22Rv1 (cell line): ENCODE data around the gene SERGEF.

Experiments
- CTCF ChIP-seq: fragments of 450-650 bp; IDR thresholded peaks from 2 replicates; pipeline ENCODE4 v1.5.1; 2017; ENCODE audit warnings: mild to moderate bottlenecking
- ZFX ChIP-seq: fragments of 450-650 bp; IDR thresholded peaks from 2 replicates; pipeline ENCODE4 v1.6.1; 2017; ENCODE audit warnings: antibody characterized with exemption, borderline replicate concordance

- TF ChIP-seq CTCF (no peak), ZFX (no peak)
Measured at GRCh38 chr11:17739945-17740338, 272.9 kb downstream of the SERGEF start.
